Measurements from ENCODE around the gene DTHD1. TPM values are rescaled to one million over a fixed set of nuclear protein-coding genes. Genes with fewer than 3 reads are reported as not detected.

The DTHD1 gene
- total RNA-seq, 1 experiment from 2014 or later, result not detected

- Histone ChIP-seq H3K27me3 (no peaks in the 10 kb centered on the region), H3K4me1 (no peaks in the 10 kb centered on the region), H3K36me3 (no peaks in the 10 kb centered on the region), H3K4me3 (no peak overlapping the region), H3K27ac (no peak overlapping the region), H3K9me3 (replicated peaks) (no peaks in the 10 kb centered on the region)
- DNase-seq, result no peak
Measured at GRCh38 chr4:36388710-36389109, 107.3 kb downstream of the DTHD1 start.

- Histone ChIP-seq H3K36me3 (no peaks in the 10 kb centered on the region), H3K27ac (no peak overlapping the region), H3K4me1 (no peaks in the 10 kb centered on the region), H3K9me3 (replicated peaks) (no peaks in the 10 kb centered on the region), H3K4me3 (no peak overlapping the region), H3K27me3 (no peaks in the 10 kb centered on the region)
- DNase-seq, result no peak
Measured at GRCh38 chr4:36391411-36391810, 110.0 kb downstream of the DTHD1 start.

GRCh38 chr4:36392024-36392423, 110.6 kb downstream of the DTHD1 start:
- no peaks in the 10 kb centered on the region for H3K9me3 ChIP-seq (replicated peaks)
- no peak overlapping the region for H3K4me3 ChIP-seq
- H3K27ac ChIP-seq, result no peak overlapping the region
- DNase-seq, result no peak
- H3K27me3 ChIP-seq, result no peaks in the 10 kb centered on the region
- no peaks in the 10 kb centered on the region for H3K4me1 ChIP-seq
- no peaks in the 10 kb centered on the region for H3K36me3 ChIP-seq

- Histone ChIP-seq H3K4me3 (no peak overlapping the region), H3K27me3 (no peaks in the 10 kb centered on the region), H3K4me1 (no peaks in the 10 kb centered on the region), H3K27ac (no peak overlapping the region), H3K9me3 (replicated peaks) (no peaks in the 10 kb centered on the region), H3K36me3 (no peaks in the 10 kb centered on the region)
- DNase-seq, result no peak
Measured at GRCh38 chr4:36392916-36393315, 111.5 kb downstream of the DTHD1 start.

Other genes starting within 250 kb of the DTHD1 start
- gene ARAP2, start 37.1 kb upstream of the DTHD1 start, total RNA-seq (2014; rRNA removed; shearing (Covaris generic)), result 1.1 and 1.3 TPM in 2 replicates